ENCODE results near the gene TEKT1. TPM values are rescaled to one million over a fixed set of nuclear protein-coding genes. Genes with fewer than 3 reads are reported as not detected.

Gene TEKT1
- total RNA-seq, 1 donor = not detected

GRCh38 chr17:6811510-6811909 lies 20.0 kb downstream of the TEKT1 start:
- DNase-seq (ENCODE audit: insufficient read length, low spot score, missing footprints) = no peak
- no peak for TF ChIP-seq CTCF (IDR thresholded peaks at IDR 0.05; ENCODE audit: extremely low read depth, low read depth, low read length)
- Histone ChIP-seq H3K4me3 (ENCODE audit: insufficient read depth, low read length) (no peak overlapping the region), H3K79me2 (ENCODE audit: insufficient read depth, low read length) (no peaks in the 10 kb centered on the region), H3K9me3 (ENCODE audit: low read depth, low read length) (no peaks in the 10 kb centered on the region), H4K20me1 (ENCODE audit: insufficient read depth, low read length) (no peaks in the 10 kb centered on the region), H3K36me3 (ENCODE audit: insufficient read depth, low read length) (no peaks in the 10 kb centered on the region), H3K27me3 (ENCODE audit: insufficient read depth, low read length) (peaks cover 9% of the 10 kb centered on the region), H3K27ac (ENCODE audit: low read depth, low read length) (no peak overlapping the region), H2AFZ (ENCODE audit: low read length) (no peak overlapping the region), H3K4me1 (ENCODE audit: insufficient read depth, low read length) (no peaks in the 10 kb centered on the region), H3K4me2 (ENCODE audit: insufficient read depth, low read length) (no peak overlapping the region)

- Histone ChIP-seq H3K4me2 (ENCODE audit: insufficient read depth, low read length) (no peak overlapping the region), H4K20me1 (ENCODE audit: insufficient read depth, low read length) (no peaks in the 10 kb centered on the region), H3K9me3 (ENCODE audit: low read depth, low read length) (no peaks in the 10 kb centered on the region), H3K27me3 (ENCODE audit: insufficient read depth, low read length) (peaks cover 5% of the 10 kb centered on the region), H3K79me2 (ENCODE audit: insufficient read depth, low read length) (no peaks in the 10 kb centered on the region), H2AFZ (ENCODE audit: low read length) (no peak overlapping the region), H3K4me3 (ENCODE audit: insufficient read depth, low read length) (no peak overlapping the region), H3K4me1 (ENCODE audit: insufficient read depth, low read length) (peaks cover 5% of the 10 kb centered on the region), H3K27ac (ENCODE audit: low read depth, low read length) (no peak overlapping the region), H3K36me3 (ENCODE audit: insufficient read depth, low read length) (no peaks in the 10 kb centered on the region)
- TF ChIP-seq CTCF (IDR thresholded peaks at IDR 0.05; ENCODE audit: extremely low read depth, low read depth, low read length) = peak; percentile 53
- no peak for DNase-seq (ENCODE audit: insufficient read length, low spot score, missing footprints)
Observed at GRCh38 chr17:6800422-6801027, 31.0 kb downstream of the TEKT1 start.

GRCh38 chr17:6799738-6800137 lies 31.8 kb downstream of the TEKT1 start:
- Histone ChIP-seq H3K27me3 (ENCODE audit: insufficient read depth, low read length) (peaks cover 5% of the 10 kb centered on the region), H4K20me1 (ENCODE audit: insufficient read depth, low read length) (no peaks in the 10 kb centered on the region), H2AFZ (ENCODE audit: low read length) (no peak overlapping the region), H3K4me3 (ENCODE audit: insufficient read depth, low read length) (no peak overlapping the region), H3K9me3 (ENCODE audit: low read depth, low read length) (no peaks in the 10 kb centered on the region), H3K4me1 (ENCODE audit: insufficient read depth, low read length) (peaks cover 5% of the 10 kb centered on the region), H3K27ac (ENCODE audit: low read depth, low read length) (no peak overlapping the region), H3K4me2 (ENCODE audit: insufficient read depth, low read length) (no peak overlapping the region), H3K36me3 (ENCODE audit: insufficient read depth, low read length) (no peaks in the 10 kb centered on the region), H3K79me2 (ENCODE audit: insufficient read depth, low read length) (no peaks in the 10 kb centered on the region)
- no peak for DNase-seq (ENCODE audit: insufficient read length, low spot score, missing footprints)
- no peak for TF ChIP-seq CTCF (IDR thresholded peaks at IDR 0.05; ENCODE audit: extremely low read depth, low read depth, low read length)

GRCh38 chr17:6797718-6798351 lies 33.7 kb downstream of the TEKT1 start:
- H3K27me3 ChIP-seq (ENCODE audit: insufficient read depth, low read length) = peaks cover 5% of the 10 kb centered on the region
- no peaks in the 10 kb centered on the region for H3K79me2 ChIP-seq (ENCODE audit: insufficient read depth, low read length)
- no peaks in the 10 kb centered on the region for H4K20me1 ChIP-seq (ENCODE audit: insufficient read depth, low read length)
- H3K4me1 ChIP-seq (ENCODE audit: insufficient read depth, low read length) = peaks cover 5% of the 10 kb centered on the region
- no peak for DNase-seq (ENCODE audit: insufficient read length, low spot score, missing footprints)
- H3K36me3 ChIP-seq (ENCODE audit: insufficient read depth, low read length) = no peaks in the 10 kb centered on the region
- no peak overlapping the region for H2AFZ ChIP-seq (ENCODE audit: low read length)
- no peaks in the 10 kb centered on the region for H3K9me3 ChIP-seq (ENCODE audit: low read depth, low read length)
- H3K4me3 ChIP-seq (ENCODE audit: insufficient read depth, low read length) = no peak overlapping the region
- no peak overlapping the region for H3K4me2 ChIP-seq (ENCODE audit: insufficient read depth, low read length)
- no peak for TF ChIP-seq CTCF (IDR thresholded peaks at IDR 0.05; ENCODE audit: extremely low read depth, low read depth, low read length)
- no peak overlapping the region for H3K27ac ChIP-seq (ENCODE audit: low read depth, low read length)
